K562 (cell line): ENCODE results near the gene OR11L1. TPM values are rescaled to one million over a fixed set of nuclear protein-coding genes. Genes with fewer than 3 reads are reported as not detected.

ENCODE experiments used
- ATAC-seq: fragments of 200-7000 bp; cut with Tn5 transposase; 3 replicates; pipeline ENCODE4 v1.9.1; 2020; ENCODE audit warnings: moderate library complexity
- BruUV-seq: library from RNA; stranded (reverse); fragments of 400-500 nt; replicated peaks from 2 replicates; lab custom pipeline; 2021; lab: Mats Ljungman, UMichigan
- CTCF ChIA-PET: fragments of 300-600 bp; formaldehyde crosslinking; extraction: SDS; loops from one replicate; lab custom pipeline; 2021; ENCODE audit warnings: low intra/inter-chr PET ratio; lab: Yijun Ruan, JAX
- POLR2A ChIA-PET: fragments of 300-600, 350-650 bp; sonication (Branson Sonifier 250); formaldehyde crosslinking; extraction: SDS; loops from one replicate; lab custom pipeline; 2021; ENCODE audit warnings: antibody characterized with exemption, inconsistent platforms; lab: Yijun Ruan, JAX
- DNase-seq, 4 experiments: peaks; one replicate each; pipeline versions ENCODE4 v3.0.0 to v3.0.0-alpha.2; 2011 to 2018; ENCODE audit warnings: low spot score in 3 of 4, mixed read lengths in 3 of 4; ENCODE audit errors: extremely low read depth in 1 of 4
- FAIRE-seq: peaks from 2 replicates; lab custom pipeline; 2011; peaks lifted over from hg19 to GRCh38; lab: Jason Lieb, UNC
- H2AFZ ChIP-seq: 2 replicates; pipeline ENCODE4 v1.6.0; 2011; ENCODE audit warnings: low read depth, low read length, control low read depth, inconsistent platforms
- H3K27ac ChIP-seq: fragments of 200-600 bp; 3 replicates; pipeline ENCODE4 v1.8.0; 2011; ENCODE audit warnings: low read depth, mild to moderate bottlenecking, control low read depth, inconsistent platforms, low read length, moderate library complexity, mixed read lengths; ENCODE audit errors: extremely low read depth
- H3K27me3 ChIP-seq, 2 experiments: fragments of 300-600 bp in 1 of 2; 2 replicates in 1 of 2; 3 replicates in 1 of 2; pipeline versions ENCODE4 v1.6.0 to v1.8.0; 2011; ENCODE audit warnings: inconsistent platforms in 2 of 2, low read length in 2 of 2, mild to moderate bottlenecking in 1 of 2, mixed read lengths in 1 of 2, moderate library complexity in 1 of 2; ENCODE audit not compliant: control insufficient read depth in 2 of 2, insufficient read depth in 2 of 2
- H3K36me3 ChIP-seq: fragments of 300-600 bp; 3 replicates; pipeline ENCODE4 v1.8.0; 2011; ENCODE audit warnings: mild to moderate bottlenecking, low read length, inconsistent platforms; ENCODE audit not compliant: control insufficient read depth, insufficient read depth
- H3K4me1 ChIP-seq, 2 experiments: fragments of 200-600 bp in 1 of 2; replicated peaks in 1 of 2; 2 replicates in 1 of 2; 3 replicates in 1 of 2; pipeline versions ENCODE4 v1.5.1 to v1.8.0; 2011; ENCODE audit warnings: inconsistent platforms in 2 of 2, low read length in 2 of 2, mild to moderate bottlenecking in 1 of 2, mixed read lengths in 1 of 2, moderate library complexity in 1 of 2; ENCODE audit not compliant: control insufficient read depth in 2 of 2, insufficient read depth in 2 of 2
- H3K4me2 ChIP-seq: 2 replicates; pipeline ENCODE4 v1.6.1; 2011; ENCODE audit warnings: low read length, control low read depth, inconsistent platforms, mixed read lengths; ENCODE audit not compliant: insufficient read depth
- H3K4me3 ChIP-seq: fragments of 200-600 bp; sonication (generic), shearing (Covaris generic); 2 replicates; pipeline ENCODE4 v1.5.1; 2016; ENCODE audit warnings: control low read depth, inconsistent platforms
- H3K79me2 ChIP-seq: fragments of 200-600 bp; 3 replicates; pipeline ENCODE4 v1.8.0; 2011; ENCODE audit warnings: low read length, inconsistent platforms; ENCODE audit not compliant: control insufficient read depth, insufficient read depth
- H3K9ac ChIP-seq, 2 experiments: 2 replicates each; pipeline versions ENCODE4 v1.6.0 to v1.6.1; 2011; ENCODE audit warnings: low read depth in 2 of 2, low read length in 2 of 2, control low read depth in 1 of 2, inconsistent platforms in 1 of 2, mild to moderate bottlenecking in 1 of 2, mixed read lengths in 1 of 2; ENCODE audit not compliant: insufficient read depth in 1 of 2
- H3K9me1 ChIP-seq: one replicate; pipeline ENCODE4 v1.6.0; 2011; ENCODE audit warnings: inconsistent platforms, mild to moderate bottlenecking, low read length, moderate library complexity; ENCODE audit not compliant: control insufficient read depth, insufficient read depth
- H3K9me3 ChIP-seq: replicated peaks from 2 replicates; pipeline ENCODE4 v1.5.1; 2011; ENCODE audit warnings: low read depth, low read length, inconsistent platforms; ENCODE audit not compliant: control insufficient read depth, insufficient read depth
- H4K20me1 ChIP-seq: replicated peaks from 2 replicates; pipeline ENCODE4 v1.6.1; 2011; ENCODE audit warnings: low read length, inconsistent platforms, mixed read lengths; ENCODE audit not compliant: control insufficient read depth, insufficient read depth
- BRD9 ChIP-seq: fragments of 450-650 bp; IDR thresholded peaks from 2 replicates; pipeline ENCODE4 v1.6.1; 2018; ENCODE audit warnings: low read depth; ENCODE audit not compliant: partially characterized antibody
- CXXC5 ChIP-seq: fragments of 250-450 bp; sonication (Bioruptor Pico); IDR thresholded peaks from 2 replicates; pipeline ENCODE4 v1.8.0; 2022; ENCODE audit warnings: inconsistent platforms, mild to moderate bottlenecking, moderate library complexity
- ETV6 ChIP-seq, 3 experiments: fragments of 150-350 bp in 1 of 3; sonication (generic) in 1 of 3; formaldehyde crosslinking in 1 of 3; IDR thresholded peaks; 2 replicates each; pipeline versions ENCODE4 v1.6.1 to v1.8.0; 2014 to 2022; ENCODE audit warnings: borderline replicate concordance in 2 of 3, low read depth in 2 of 3, antibody characterized with exemption in 1 of 3, low read length in 1 of 3, mild to moderate bottlenecking in 1 of 3, missing genetic modification reagents in 1 of 3
- HNRNPH1 ChIP-seq: fragments of 200-400 bp; formaldehyde crosslinking; optimal IDR thresholded peaks from 2 replicates; pipeline ENCODE3; 2017; ENCODE audit warnings: low read depth, mild to moderate bottlenecking, low read length, moderate library complexity
- NFIC ChIP-seq: fragments of 450-650 bp; IDR thresholded peaks from 2 replicates; pipeline ENCODE4 v1.6.1; 2017; ENCODE audit warnings: mild to moderate bottlenecking, inconsistent platforms
- NR4A1 ChIP-seq, 2 experiments: fragments of 250-450 bp in 1 of 2; fragments of 450-650 bp in 1 of 2; sonication (Bioruptor Pico) in 1 of 2; IDR thresholded peaks; 2 replicates each; pipeline versions ENCODE4 v1.4.0 to v1.6.1; 2016 to 2020; ENCODE audit warnings: mild to moderate bottlenecking in 2 of 2, missing compliant biosample characterization in 1 of 2, missing genetic modification characterization in 1 of 2, moderate library complexity in 1 of 2
- RBM17 ChIP-seq: fragments of 200-400 bp; formaldehyde crosslinking; IDR thresholded peaks from 2 replicates; pipeline ENCODE4 v1.6.1; 2017; ENCODE audit warnings: low read depth, mild to moderate bottlenecking, low read length, borderline replicate concordance
- SMARCA4 ChIP-seq: fragments of 450-650 bp; IDR thresholded peaks from 2 replicates; pipeline ENCODE4 v1.6.1; 2016
- SMARCB1 ChIP-seq: IDR thresholded peaks from 2 replicates; pipeline ENCODE4 v1.6.1; 2011; ENCODE audit warnings: improper control_type of control experiment, low read depth; ENCODE audit not compliant: insufficient read length
- SREBF1 ChIP-seq: fragments of 150-350 bp; IDR thresholded peaks from 2 replicates; pipeline ENCODE4 v1.6.1; 2014; ENCODE audit warnings: antibody characterized with exemption, low read depth, low read length, borderline replicate concordance
- TAF15 ChIP-seq: fragments of 200-400 bp; formaldehyde crosslinking; IDR thresholded peaks from 2 replicates; pipeline ENCODE4 v1.6.1; 2017; ENCODE audit warnings: mild to moderate bottlenecking, low read depth, low read length, moderate library complexity
- TCF15 ChIP-seq: fragments of 250-450 bp; sonication (Bioruptor Pico); IDR thresholded peaks from 2 replicates; pipeline ENCODE4 v1.8.0; 2022; ENCODE audit warnings: moderate library complexity, mild to moderate bottlenecking, inconsistent platforms
- ZNF512 ChIP-seq: IDR thresholded peaks from 2 replicates; pipeline ENCODE4 v1.6.1; 2016; ENCODE audit warnings: missing genetic modification characterization, missing compliant biosample characterization
- ZZZ3 ChIP-seq: fragments of 450-650 bp; IDR thresholded peaks from 2 replicates; pipeline ENCODE4 v1.6.1; 2016; ENCODE audit warnings: antibody characterized with exemption, mild to moderate bottlenecking, moderate library complexity
- WGBS: fragments of 100-300 bp; shearing (Covaris generic); methylation state at CpG from one replicate; pipeline ENCODE4 v1.1.6; 2016; ENCODE audit warnings: low coverage, mixed read lengths; ENCODE audit not compliant: insufficient coverage; ENCODE audit errors: missing lambda C conversion rate; 5-methylcytosine and 5-hydroxymethylcytosine counted together
- in situ Hi-C: fragments of 300-500 bp; cut with MboI; formaldehyde crosslinking; loops from 4 replicates; pipeline ENCODE4 v1.15.0; 2018; ENCODE audit warnings: inconsistent platforms, mixed read lengths
- intact Hi-C: fragments of 100-400 bp; cut with micrococcal nuclease; formaldehyde crosslinking; loops from 2 replicates; pipeline ENCODE4 v1.14.2; 2022
- polyA plus RNA-seq, 8 experiments: library from polyadenylated mRNA; depleted of rRNA in 4 of 8; stranded (reverse) in 5 of 8; unstranded in 3 of 8; fragments of >200 nt; fragmentation: Nextera tagmentation in 2 of 8; fragmentation: Illumina TruSeq in 1 of 8; extraction: Ambion mirVana in 2 of 8; extraction: Trizol in 1 of 8; gene quantifications; 2 replicates each; pipeline versions ENCODE4 v1.2.1 to v1.2.3, GENCODE V29; 2011 to 2014; ENCODE audit warnings: inconsistent platforms in 1 of 8, missing spikeins in 1 of 8
- total RNA-seq, 7 experiments: library from RNA; depleted of rRNA in 6 of 7; stranded (reverse); fragments of >200 nt in 6 of 7; fragmentation: Illumina TruSeq in 2 of 7; extraction: Trizol in 2 of 7; gene quantifications; 2 replicates each; pipeline versions ENCODE4 v1.2.1 to v1.2.3, GENCODE V29; 2011 to 2021; ENCODE audit warnings: low replicate concordance in 1 of 7
- TF ChIP-seq, protein P1 (sequence below): fragments of 250-450 bp; sonication (Bioruptor Pico); IDR thresholded peaks from 2 replicates; pipeline ENCODE4 v1.8.0; 2022; ENCODE audit warnings: inconsistent platforms, mild to moderate bottlenecking, moderate library complexity, borderline replicate concordance

OR11L1 gene
- total and polyA plus RNA-seq, 9 of the 15 experiments (the other 6 are each of a cell fraction or from before 2014, with no cell fraction given) = not detected

DNA sequence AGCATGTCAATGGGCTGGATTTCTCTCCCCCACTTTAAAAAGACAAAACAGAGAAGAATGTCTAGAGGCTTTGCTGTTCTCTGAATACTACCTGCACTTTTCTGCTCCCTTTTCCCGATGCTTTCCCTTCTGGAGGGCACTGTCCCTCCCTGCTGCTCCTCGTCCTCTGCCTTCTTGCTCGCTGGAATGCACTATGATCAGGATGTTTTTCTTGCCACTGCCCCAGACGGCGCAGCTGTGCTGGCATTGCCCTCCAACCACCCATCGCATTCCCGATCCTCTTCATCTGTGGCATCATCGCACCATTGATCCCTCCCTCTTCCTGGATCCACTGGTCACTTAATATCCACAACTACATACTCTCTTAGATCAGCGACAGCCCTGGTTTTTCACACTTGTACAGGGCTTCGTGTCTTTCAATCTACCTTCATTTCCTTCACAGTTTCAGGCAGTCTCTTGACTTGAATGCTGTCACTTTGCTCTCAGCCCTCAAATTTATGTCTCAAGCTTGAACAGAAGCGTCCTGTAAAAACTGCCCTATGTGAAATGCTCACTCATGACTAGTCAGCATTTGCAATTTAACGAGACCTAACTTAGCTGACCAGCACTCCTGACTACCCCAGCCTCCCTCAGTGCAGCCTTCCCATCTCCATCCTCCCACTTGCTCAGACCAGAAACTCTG, 3.5 kb upstream of the OR11L1 start:
- H3K4me1 ChIP-seq = peaks cover 0 to 15% of the 10 kb centered on the region in 2 experiments; a peak in 4 of 5 replicates
- FAIRE-seq (no peak), ATAC-seq (peak; percentile 80), DNase-seq (peak in 2 of 4 experiments; percentile 29 to 41)
- H3K4me3 ChIP-seq = no peak overlapping the region
- H2AFZ ChIP-seq = peak overlapping the region; percentile 65
- no peaks in the 10 kb centered on the region; a peak in 1 of 5 replicates for H3K27me3 ChIP-seq
- BruUV-seq = no TSS peak
- no peaks in the 10 kb centered on the region for H3K36me3 ChIP-seq
- H3K9me1 ChIP-seq = no peaks in the 10 kb centered on the region
- ChIA-PET CTCF (no interaction called here), POLR2A (interaction anchor here (1.9 kb wide), 1 partner anchor 12 kb away, joined by 7 read pairs; the partner anchor contains the start of gene TRIM58)
- intact Hi-C loops (no loop called here), in situ Hi-C loops (no loop called here)
- H3K79me2 ChIP-seq = no peaks in the 10 kb centered on the region
- H3K9me3 ChIP-seq = no peaks in the 10 kb centered on the region
- peak overlapping the region; percentile 60 for H3K4me2 ChIP-seq
- H3K27ac ChIP-seq = 0 out of 3 replicates have a peak overlapping the region, but pooled peaks have one; percentile 10
- peak overlapping the region in 1 of 2 experiments; percentile 41; a peak in 1 of 4 replicates for H3K9ac ChIP-seq
- 29% methylated on average over 12 of the region's 12 CpGs for WGBS
- H4K20me1 ChIP-seq = no peaks in the 10 kb centered on the region
- TF ChIP-seq ETV6 (IDR thresholded peaks at IDR 0.05; ENCODE audit: borderline replicate concordance in 1 of 2, low read depth in 2 of 2, low read length in 1 of 2) (no peak), ETV6 (CRISPR knock-in tag; IDR thresholded peaks at IDR 0.05; ENCODE audit: borderline replicate concordance) (no peak), TAF15 (no peak), SMARCB1 (no peak), HNRNPH1 (no peak), NFIC (no peak), ZZZ3 (no peak), RBM17 (no peak), NR4A1 (CRISPR knock-in tag; IDR thresholded peaks at IDR 0.05) (no peak), NR4A1 (tag; IDR thresholded peaks at IDR 0.05) (no peak), TCF15 (no peak), SMARCA4 (no peak), CXXC5 (CRISPR knock-in tag) (no peak), SREBF1 (no peak), ZNF512 (no peak), BRD9 (peak; percentile 44)
- TF ChIP-seq, protein P1, sequence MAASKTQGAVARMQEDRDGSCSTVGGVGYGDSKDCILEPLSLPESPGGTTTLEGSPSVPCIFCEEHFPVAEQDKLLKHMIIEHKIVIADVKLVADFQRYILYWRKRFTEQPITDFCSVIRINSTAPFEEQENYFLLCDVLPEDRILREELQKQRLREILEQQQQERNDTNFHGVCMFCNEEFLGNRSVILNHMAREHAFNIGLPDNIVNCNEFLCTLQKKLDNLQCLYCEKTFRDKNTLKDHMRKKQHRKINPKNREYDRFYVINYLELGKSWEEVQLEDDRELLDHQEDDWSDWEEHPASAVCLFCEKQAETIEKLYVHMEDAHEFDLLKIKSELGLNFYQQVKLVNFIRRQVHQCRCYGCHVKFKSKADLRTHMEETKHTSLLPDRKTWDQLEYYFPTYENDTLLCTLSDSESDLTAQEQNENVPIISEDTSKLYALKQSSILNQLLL (CRISPR knock-in tag) = no peak
